ENCODE results near the gene KLK12.

KLK12 gene

DNA sequence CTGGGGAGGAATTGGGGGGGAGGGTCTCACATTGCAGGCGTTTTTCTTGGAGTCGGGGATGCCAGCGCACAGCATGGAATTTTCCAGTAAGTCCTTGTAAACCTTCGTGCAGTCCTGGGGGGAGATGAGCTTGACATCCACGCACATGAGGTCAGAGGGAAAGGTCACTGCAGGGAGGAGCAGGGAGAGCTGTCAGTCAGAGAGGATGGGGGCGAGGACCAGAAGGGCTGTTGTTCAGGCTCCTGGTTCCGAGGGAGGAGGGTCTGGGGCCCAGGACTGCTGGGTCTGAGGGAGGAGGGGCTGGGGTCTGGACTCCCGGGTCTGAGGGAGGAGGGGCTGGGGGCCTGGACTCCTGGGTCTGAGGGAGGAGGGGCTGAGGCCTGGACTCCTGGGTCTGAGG is 55.0 kb downstream of the KLK12 start:
- H3K4me3 ChIP-seq (ENCODE audit: low read depth, low read length), result no peak overlapping the region
- TF ChIP-seq, protein P1, sequence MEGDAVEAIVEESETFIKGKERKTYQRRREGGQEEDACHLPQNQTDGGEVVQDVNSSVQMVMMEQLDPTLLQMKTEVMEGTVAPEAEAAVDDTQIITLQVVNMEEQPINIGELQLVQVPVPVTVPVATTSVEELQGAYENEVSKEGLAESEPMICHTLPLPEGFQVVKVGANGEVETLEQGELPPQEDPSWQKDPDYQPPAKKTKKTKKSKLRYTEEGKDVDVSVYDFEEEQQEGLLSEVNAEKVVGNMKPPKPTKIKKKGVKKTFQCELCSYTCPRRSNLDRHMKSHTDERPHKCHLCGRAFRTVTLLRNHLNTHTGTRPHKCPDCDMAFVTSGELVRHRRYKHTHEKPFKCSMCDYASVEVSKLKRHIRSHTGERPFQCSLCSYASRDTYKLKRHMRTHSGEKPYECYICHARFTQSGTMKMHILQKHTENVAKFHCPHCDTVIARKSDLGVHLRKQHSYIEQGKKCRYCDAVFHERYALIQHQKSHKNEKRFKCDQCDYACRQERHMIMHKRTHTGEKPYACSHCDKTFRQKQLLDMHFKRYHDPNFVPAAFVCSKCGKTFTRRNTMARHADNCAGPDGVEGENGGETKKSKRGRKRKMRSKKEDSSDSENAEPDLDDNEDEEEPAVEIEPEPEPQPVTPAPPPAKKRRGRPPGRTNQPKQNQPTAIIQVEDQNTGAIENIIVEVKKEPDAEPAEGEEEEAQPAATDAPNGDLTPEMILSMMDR (conservative IDR thresholded peaks at IDR 0.05; ENCODE audit: low read depth, low read length), result no peak
- DNase-seq (ENCODE audit: low read depth), result no peak

Measured in choroid plexus epithelial cell (primary cell).